ENCODE data around the gene DNAJB13.

DNAJB13 gene

GRCh38 chr11:74015919-74016684 lies 65.3 kb downstream of the DNAJB13 start:
- DNase-seq (ENCODE audit: low spot score) = no peak

GRCh38 chr11:74017631-74018030 lies 66.8 kb downstream of the DNAJB13 start:
- DNase-seq (ENCODE audit: low spot score) = no peak

- DNase-seq (ENCODE audit: low spot score) = no peak
Observed at GRCh38 chr11:74018331-74019005, 67.6 kb downstream of the DNAJB13 start.

- DNase-seq (ENCODE audit: low spot score) = no peak
Observed at GRCh38 chr11:74019104-74019738, 68.4 kb downstream of the DNAJB13 start.

GRCh38 chr11:74019860-74020259 lies 69.0 kb downstream of the DNAJB13 start:
- no peak for DNase-seq (ENCODE audit: low spot score)
